NOMO-1 treated with DMSO at 0.1 percent for 48 hours (cell line): ENCODE results near the gene COL4A1.

Source experiments
- DNase-seq: peaks from one replicate; lab custom pipeline; 2025; ENCODE audit not compliant: unreplicated experiment; lab: John Stamatoyannopoulos, UW

The COL4A1 gene

GRCh38 chr13:110173247-110173818 lies 133.6 kb downstream of the COL4A1 start:
- DNase-seq, result peak; percentile 63

- no peak for DNase-seq
These were observed 136.1 kb downstream of the COL4A1 start for GRCh38 chr13:110170882-110171281.

GRCh38 chr13:110170020-110170790 lies 136.8 kb downstream of the COL4A1 start:
- DNase-seq, result no peak

- DNase-seq, result no peak
These were observed 137.7 kb downstream of the COL4A1 start for GRCh38 chr13:110168999-110169933.

GRCh38 chr13:110166598-110166997 lies 140.4 kb downstream of the COL4A1 start:
- DNase-seq, result no peak

GRCh38 chr13:110164706-110165105 lies 142.3 kb downstream of the COL4A1 start:
- no peak for DNase-seq

GRCh38 chr13:110162866-110163658 lies 143.9 kb downstream of the COL4A1 start:
- DNase-seq, result no peak

GRCh38 chr13:110162053-110162452 lies 144.9 kb downstream of the COL4A1 start:
- DNase-seq, result no peak

- peak; percentile 85 for DNase-seq
These were observed 145.7 kb downstream of the COL4A1 start for GRCh38 chr13:110161112-110161882.

- no peak for DNase-seq
These were observed 148.7 kb downstream of the COL4A1 start for GRCh38 chr13:110158226-110158625.

GRCh38 chr13:110157718-110158117 lies 149.2 kb downstream of the COL4A1 start:
- DNase-seq, result no peak

GRCh38 chr13:110156301-110157049 lies 150.5 kb downstream of the COL4A1 start:
- DNase-seq, result no peak

- DNase-seq, result no peak
These were observed 151.9 kb downstream of the COL4A1 start for GRCh38 chr13:110155072-110155471.

- DNase-seq, result peak; percentile 12
These were observed 152.5 kb downstream of the COL4A1 start for GRCh38 chr13:110154410-110154933.

- no peak for DNase-seq
These were observed 154.6 kb downstream of the COL4A1 start for GRCh38 chr13:110152351-110152750.

GRCh38 chr13:110151462-110151861 lies 155.5 kb downstream of the COL4A1 start:
- DNase-seq, result no peak

- DNase-seq, result no peak
These were observed 156.4 kb downstream of the COL4A1 start for GRCh38 chr13:110150384-110151101.

- no peak for DNase-seq
These were observed 157.9 kb downstream of the COL4A1 start for GRCh38 chr13:110149036-110149435.
